HUES6 (cell line): Measurements from ENCODE around the gene WWOX.

Experiments
- H3K27ac ChIP-seq: 2 replicates; pipeline ENCODE4 v1.7.0; 2013; ENCODE audit warnings: low read depth, mild to moderate bottlenecking, low read length, inconsistent platforms
- H3K27me3 ChIP-seq: 2 replicates; pipeline ENCODE4 v1.6.1; 2013; ENCODE audit warnings: low read length; ENCODE audit not compliant: control insufficient read depth, insufficient read depth
- H3K36me3 ChIP-seq: 2 replicates; pipeline ENCODE4 v1.6.1; 2013; ENCODE audit warnings: low read length; ENCODE audit not compliant: control insufficient read depth, insufficient read depth
- H3K4me1 ChIP-seq: 2 replicates; pipeline ENCODE4 v1.6.1; 2013; ENCODE audit warnings: low read length; ENCODE audit not compliant: control insufficient read depth, insufficient read depth
- H3K4me3 ChIP-seq: 2 replicates; pipeline ENCODE4 v1.5.1; 2013; ENCODE audit warnings: low read depth, low read length
- H3K9ac ChIP-seq: one replicate; pipeline ENCODE4 v1.6.1; 2013; ENCODE audit warnings: mild to moderate bottlenecking, low read length
- H3K9me3 ChIP-seq: 2 replicates; pipeline ENCODE4 v1.6.1; 2013; ENCODE audit warnings: low read depth, low read length; ENCODE audit not compliant: control insufficient read depth, insufficient read depth

WWOX gene

GRCh38 chr16:78288888-78289287 lies 189.4 kb downstream of the WWOX start:
- H3K9me3 ChIP-seq, result no peaks in the 10 kb centered on the region
- no peaks in the 10 kb centered on the region for H3K27me3 ChIP-seq
- no peak overlapping the region for H3K4me3 ChIP-seq
- peaks cover 32% of the 10 kb centered on the region for H3K4me1 ChIP-seq
- no peak overlapping the region for H3K9ac ChIP-seq
- no peaks in the 10 kb centered on the region for H3K36me3 ChIP-seq
- no peak overlapping the region for H3K27ac ChIP-seq

DNA sequence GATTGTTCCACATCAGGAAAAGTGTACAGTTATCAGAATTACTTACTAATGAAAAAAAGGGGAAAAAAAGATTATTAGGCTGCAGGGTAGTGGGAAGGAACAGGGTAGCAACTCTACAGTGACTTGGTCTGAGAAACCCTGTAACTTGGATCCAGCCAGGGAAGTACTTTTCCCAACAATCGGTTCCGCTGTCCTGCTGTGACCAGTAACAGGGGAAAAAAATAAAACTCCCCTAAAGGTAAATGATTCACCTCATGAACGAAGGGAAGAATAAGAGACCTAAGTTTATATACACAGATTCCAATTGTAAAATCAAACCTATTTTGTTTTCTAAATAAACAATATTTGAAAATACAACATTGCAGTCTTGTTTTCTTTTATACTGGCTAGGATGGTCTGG lies 189.9 kb downstream of the WWOX start:
- H3K4me1 ChIP-seq, result peaks cover 32% of the 10 kb centered on the region
- H3K9ac ChIP-seq, result no peak overlapping the region

DNA sequence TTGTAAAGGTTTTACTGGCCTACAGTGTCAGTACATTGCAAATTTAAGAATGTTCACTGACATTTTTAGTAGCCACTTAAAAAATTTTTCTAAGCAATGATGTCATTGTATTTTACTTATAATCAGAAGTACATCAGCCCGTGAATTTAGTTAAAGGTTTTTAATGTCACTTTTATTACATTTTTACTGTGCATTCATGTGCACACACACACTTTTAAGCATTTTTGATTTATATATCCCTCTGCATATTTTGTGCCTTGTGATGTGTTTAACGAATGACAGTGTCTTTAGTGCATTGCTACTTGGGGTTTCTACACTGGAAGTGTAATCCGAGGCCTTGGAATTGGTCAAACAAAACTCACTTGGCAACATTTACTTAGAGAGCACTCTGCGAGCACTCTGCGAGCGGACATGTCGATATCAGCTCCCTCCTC lies 190.4 kb downstream of the WWOX start:
- H3K4me1 ChIP-seq, result peaks cover 32% of the 10 kb centered on the region
- no peaks in the 10 kb centered on the region for H3K27me3 ChIP-seq
- no peak overlapping the region for H3K9ac ChIP-seq
- no peaks in the 10 kb centered on the region for H3K9me3 ChIP-seq
- no peak overlapping the region for H3K27ac ChIP-seq
- H3K36me3 ChIP-seq, result no peaks in the 10 kb centered on the region
- no peak overlapping the region for H3K4me3 ChIP-seq

More for the DNA sequence above, 189.9 kb downstream of the WWOX start:
- H3K27me3 ChIP-seq, result no peaks in the 10 kb centered on the region
- H3K27ac ChIP-seq, result no peak overlapping the region
- H3K9me3 ChIP-seq, result no peaks in the 10 kb centered on the region
- H3K36me3 ChIP-seq, result no peaks in the 10 kb centered on the region
- H3K4me3 ChIP-seq, result no peak overlapping the region

GRCh38 chr16:78290395-78290794 lies 190.9 kb downstream of the WWOX start:
- Histone ChIP-seq H3K27ac (no peak overlapping the region), H3K27me3 (no peaks in the 10 kb centered on the region), H3K9ac (no peak overlapping the region), H3K4me3 (no peak overlapping the region), H3K4me1 (peaks cover 32% of the 10 kb centered on the region), H3K36me3 (no peaks in the 10 kb centered on the region), H3K9me3 (no peaks in the 10 kb centered on the region)

- Histone ChIP-seq H3K9me3 (no peaks in the 10 kb centered on the region), H3K27me3 (no peaks in the 10 kb centered on the region), H3K4me1 (peaks cover 28% of the 10 kb centered on the region), H3K27ac (no peak overlapping the region), H3K36me3 (no peaks in the 10 kb centered on the region), H3K9ac (no peak overlapping the region), H3K4me3 (no peak overlapping the region)
These were observed 191.6 kb downstream of the WWOX start for GRCh38 chr16:78290872-78291591.

DNA sequence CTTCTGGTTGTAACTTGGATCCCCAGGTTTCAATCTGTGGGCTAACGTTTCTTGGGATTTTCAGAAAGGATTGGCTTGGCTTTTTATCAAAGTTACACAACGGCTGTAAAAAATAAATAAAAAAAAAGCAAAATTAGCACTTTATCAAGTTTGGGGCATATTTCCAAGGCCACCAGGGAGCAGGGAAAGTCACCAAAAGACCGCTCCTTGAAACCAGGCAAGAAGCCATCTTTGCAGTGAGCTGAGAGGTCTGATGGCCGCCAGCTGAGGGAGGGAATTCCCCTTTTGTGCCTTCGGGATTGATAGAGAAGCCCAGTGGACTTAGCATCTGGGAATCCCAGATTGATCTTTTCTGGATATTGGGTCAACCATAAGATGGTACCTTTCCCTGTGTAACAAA lies 192.2 kb downstream of the WWOX start:
- H3K27ac ChIP-seq, result no peak overlapping the region
- H3K9ac ChIP-seq, result no peak overlapping the region
- H3K4me3 ChIP-seq, result no peak overlapping the region
- no peaks in the 10 kb centered on the region for H3K27me3 ChIP-seq
- H3K9me3 ChIP-seq, result no peaks in the 10 kb centered on the region
- H3K4me1 ChIP-seq, result peaks cover 28% of the 10 kb centered on the region
- H3K36me3 ChIP-seq, result no peaks in the 10 kb centered on the region

GRCh38 chr16:78292086-78292843 lies 192.8 kb downstream of the WWOX start:
- Histone ChIP-seq H3K9me3 (no peaks in the 10 kb centered on the region), H3K36me3 (no peaks in the 10 kb centered on the region), H3K27me3 (no peaks in the 10 kb centered on the region), H3K4me3 (no peak overlapping the region), H3K4me1 (peaks cover 28% of the 10 kb centered on the region), H3K9ac (no peak overlapping the region), H3K27ac (no peak overlapping the region)

- no peaks in the 10 kb centered on the region for H3K36me3 ChIP-seq
- no peaks in the 10 kb centered on the region for H3K9me3 ChIP-seq
- no peak overlapping the region for H3K4me3 ChIP-seq
These were observed 193.5 kb downstream of the WWOX start for GRCh38 chr16:78292844-78293380.

GRCh38 chr16:78294538-78295225 lies 195.2 kb downstream of the WWOX start:
- no peak overlapping the region for H3K27ac ChIP-seq
- no peak overlapping the region for H3K4me3 ChIP-seq
- no peak overlapping the region for H3K9ac ChIP-seq
- H3K4me1 ChIP-seq, result peaks cover 19% of the 10 kb centered on the region
- no peaks in the 10 kb centered on the region for H3K9me3 ChIP-seq
- H3K36me3 ChIP-seq, result no peaks in the 10 kb centered on the region
- H3K27me3 ChIP-seq, result no peaks in the 10 kb centered on the region

More at GRCh38 chr16:78292844-78293380, 193.5 kb downstream of the WWOX start:
- Histone ChIP-seq H3K27ac (no peak overlapping the region), H3K9ac (no peak overlapping the region), H3K4me1 (peaks cover 28% of the 10 kb centered on the region), H3K27me3 (no peaks in the 10 kb centered on the region)

DNA sequence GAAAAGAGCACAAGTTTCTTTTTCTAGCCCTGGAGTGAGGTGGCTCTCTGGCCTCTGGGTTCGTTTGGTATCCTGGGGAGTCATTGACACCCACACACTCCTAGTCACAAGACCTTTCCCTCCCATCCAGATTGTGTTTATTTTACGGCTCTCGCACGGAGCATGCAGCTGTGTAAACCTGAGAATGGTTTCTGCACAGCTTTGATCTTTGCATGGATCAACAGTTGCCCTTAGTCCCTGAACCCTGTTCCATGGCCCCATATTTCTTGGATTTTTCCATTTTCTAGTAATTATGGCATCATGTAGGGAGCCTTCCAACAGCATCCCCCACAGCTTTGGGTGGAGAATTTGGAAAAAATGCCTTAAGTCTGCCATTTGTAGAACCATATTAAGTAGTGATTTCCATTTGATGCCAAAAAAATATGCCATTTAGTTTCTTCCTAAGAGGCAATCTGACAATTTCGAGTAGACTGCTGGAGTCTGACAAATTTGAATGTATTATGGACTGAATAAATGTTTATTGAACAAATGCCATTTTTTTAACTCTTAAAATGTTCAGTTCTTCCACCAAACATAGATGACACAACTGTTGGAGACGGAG lies 197.7 kb downstream of the WWOX start:
- no peak overlapping the region for H3K9ac ChIP-seq
- H3K36me3 ChIP-seq, result no peaks in the 10 kb centered on the region
- H3K4me3 ChIP-seq, result no peak overlapping the region
- no peaks in the 10 kb centered on the region for H3K27me3 ChIP-seq
- no peak overlapping the region for H3K27ac ChIP-seq
- H3K4me1 ChIP-seq, result peaks cover 7% of the 10 kb centered on the region; the same call in 1 of the 2 replicates
- H3K9me3 ChIP-seq, result no peaks in the 10 kb centered on the region
